IPS-11a (cell line): ENCODE measurements around the gene CCDC192.
"Not testable (repeated sequence)": the region's sequence is repeated elsewhere in the genome, so short reads cannot be mapped to it uniquely, and the experiment has no call there.

Experiments
- H3K4me3 ChIP-seq: one replicate; pipeline ENCODE4 v1.5.1; 2013; ENCODE audit warnings: low read depth, low read length, control low read depth

The CCDC192 gene

GRCh38 chr5:127702926-127703561 is at the start of gene CCDC192:
Gene CCDC192, plus strand, starts transcription at chr5:127703391. Its CDS starts 55 bp downstream, at chr5:127703446.
- no peak within 1 kb of the TSS for H3K4me3 ChIP-seq

GRCh38 chr5:127656825-127657224 is 46.4 kb upstream of the CCDC192 start:
- H3K4me3 ChIP-seq = no peak overlapping the region

GRCh38 chr5:127660047-127660733 is 43.0 kb upstream of the CCDC192 start:
- H3K4me3 ChIP-seq = no peak overlapping the region

GRCh38 chr5:127664093-127664492 is 39.1 kb upstream of the CCDC192 start:
- no peak overlapping the region for H3K4me3 ChIP-seq

GRCh38 chr5:127665641-127666040 is 37.5 kb upstream of the CCDC192 start:
- H3K4me3 ChIP-seq = no peak overlapping the region

GRCh38 chr5:127666043-127666716 is 37.0 kb upstream of the CCDC192 start:
- no peak overlapping the region for H3K4me3 ChIP-seq

- no peak overlapping the region for H3K4me3 ChIP-seq
Measured at GRCh38 chr5:127667926-127668325, 35.3 kb upstream of the CCDC192 start.

GRCh38 chr5:127671218-127671617 is 32.0 kb upstream of the CCDC192 start:
- no peak overlapping the region for H3K4me3 ChIP-seq

- no peak overlapping the region for H3K4me3 ChIP-seq
Measured at GRCh38 chr5:127673117-127673800, 29.9 kb upstream of the CCDC192 start.

GRCh38 chr5:127676951-127677350 is 26.2 kb upstream of the CCDC192 start:
- not testable (repeated sequence) for H3K4me3 ChIP-seq

- H3K4me3 ChIP-seq = not testable (repeated sequence)
Measured at GRCh38 chr5:127679691-127680330, 23.4 kb upstream of the CCDC192 start.

GRCh38 chr5:127680595-127680994 is 22.6 kb upstream of the CCDC192 start:
- H3K4me3 ChIP-seq = no peak overlapping the region

- H3K4me3 ChIP-seq = no peak overlapping the region
Measured at GRCh38 chr5:127683008-127683407, 20.2 kb upstream of the CCDC192 start.

- H3K4me3 ChIP-seq = no peak overlapping the region
Measured at GRCh38 chr5:127684726-127685467, 18.3 kb upstream of the CCDC192 start.

- no peak overlapping the region for H3K4me3 ChIP-seq
Measured at GRCh38 chr5:127685662-127686061, 17.5 kb upstream of the CCDC192 start.

- no peak overlapping the region for H3K4me3 ChIP-seq
Measured at GRCh38 chr5:127686424-127686823, 16.8 kb upstream of the CCDC192 start.

- H3K4me3 ChIP-seq = no peak overlapping the region
Measured at GRCh38 chr5:127694518-127695171, 8.5 kb upstream of the CCDC192 start.

- no peak overlapping the region for H3K4me3 ChIP-seq
Measured at GRCh38 chr5:127695346-127695745, 7.8 kb upstream of the CCDC192 start.

GRCh38 chr5:127696683-127697082 is 6.5 kb upstream of the CCDC192 start:
- no peak overlapping the region for H3K4me3 ChIP-seq
